Measurements from ENCODE around the gene CEP104.
"Not testable (repeated sequence)": the region's sequence is repeated elsewhere in the genome, so short reads cannot be mapped to it uniquely, and the experiment has no call there.

CEP104 gene

DNA sequence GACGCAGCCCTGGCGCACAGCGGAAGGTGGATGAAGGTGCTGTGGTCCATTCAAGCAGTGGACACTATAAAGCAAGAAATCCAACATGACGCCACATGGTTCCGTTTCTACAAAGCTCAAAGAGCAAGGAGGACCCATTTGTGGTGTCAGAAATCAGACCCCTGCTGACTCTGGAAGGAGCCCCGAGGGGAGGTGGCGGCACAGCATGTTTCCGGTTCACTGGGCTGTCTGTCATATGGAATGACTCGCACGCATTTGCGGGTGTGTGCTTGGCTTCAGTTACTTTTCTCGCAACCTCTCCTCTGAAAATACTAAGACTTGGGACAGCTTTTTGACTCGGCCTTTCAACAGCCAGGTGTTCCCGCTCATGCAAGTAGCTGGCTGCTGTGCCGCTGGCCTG, 31.7 kb downstream of the CEP104 start:
- DNase-seq (ENCODE audit: low spot score), result no peak

DNA sequence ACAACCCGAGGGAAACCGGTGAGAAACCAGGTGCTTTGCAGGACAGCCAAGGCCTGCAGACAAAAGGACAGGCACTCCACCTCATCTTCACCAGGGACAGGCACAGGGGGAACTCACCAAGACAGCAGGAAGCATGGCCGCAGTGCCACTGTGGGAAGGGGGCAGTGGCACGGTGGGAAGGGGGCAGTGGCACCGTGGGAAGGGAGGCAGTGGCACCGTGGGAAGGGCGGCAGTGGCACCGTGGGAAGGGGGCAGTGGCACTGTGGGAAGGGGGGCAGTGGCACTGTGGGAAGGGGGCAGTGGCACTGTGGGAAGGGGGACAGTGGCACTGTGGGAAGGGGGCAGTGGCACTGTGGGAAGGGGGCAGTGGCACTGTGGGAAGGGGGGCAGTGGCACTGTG, 32.4 kb downstream of the CEP104 start:
- DNase-seq (ENCODE audit: low spot score), result no peak

DNA sequence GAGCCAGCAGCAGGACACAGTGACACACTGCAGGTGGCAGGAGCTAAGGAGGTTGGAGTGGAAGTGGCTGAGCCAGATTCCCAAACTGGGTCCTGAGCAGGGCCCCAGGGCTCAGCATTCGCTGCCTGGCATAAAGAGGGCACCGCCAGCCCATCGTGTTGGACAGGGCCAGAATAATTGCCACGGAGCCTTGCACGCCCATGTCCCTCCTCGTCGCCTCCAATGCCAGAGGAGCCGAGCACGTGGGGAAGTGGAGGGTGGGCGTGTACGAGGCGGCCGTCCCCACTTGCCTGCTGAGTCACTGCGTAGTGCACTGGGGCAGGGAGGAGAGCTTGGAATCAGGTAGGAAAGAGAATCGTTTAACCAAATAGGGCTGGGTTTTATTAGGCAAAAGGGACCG, 34.6 kb downstream of the CEP104 start:
- DNase-seq (ENCODE audit: low spot score), result no peak

DNA sequence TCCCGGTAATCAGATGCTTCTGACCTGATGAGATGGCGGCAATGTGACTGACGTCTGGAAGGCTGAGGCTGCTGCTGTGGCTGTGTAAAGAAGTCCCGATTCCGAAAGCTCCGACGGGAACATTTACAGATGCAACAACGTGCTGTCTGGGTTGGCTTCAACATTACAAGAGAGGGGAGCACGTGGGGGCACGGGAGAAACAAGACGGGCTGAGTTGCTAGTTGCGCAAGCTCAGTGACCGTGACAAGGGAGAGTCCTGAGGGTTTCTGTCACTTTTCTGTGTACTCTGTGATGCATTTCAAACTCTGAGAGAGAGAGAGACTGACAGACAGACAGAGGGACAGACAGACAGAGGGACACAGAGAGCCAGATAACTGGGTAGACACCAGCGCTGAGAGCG, 35.1 kb downstream of the CEP104 start:
- no peak for DNase-seq (ENCODE audit: low spot score)

DNA sequence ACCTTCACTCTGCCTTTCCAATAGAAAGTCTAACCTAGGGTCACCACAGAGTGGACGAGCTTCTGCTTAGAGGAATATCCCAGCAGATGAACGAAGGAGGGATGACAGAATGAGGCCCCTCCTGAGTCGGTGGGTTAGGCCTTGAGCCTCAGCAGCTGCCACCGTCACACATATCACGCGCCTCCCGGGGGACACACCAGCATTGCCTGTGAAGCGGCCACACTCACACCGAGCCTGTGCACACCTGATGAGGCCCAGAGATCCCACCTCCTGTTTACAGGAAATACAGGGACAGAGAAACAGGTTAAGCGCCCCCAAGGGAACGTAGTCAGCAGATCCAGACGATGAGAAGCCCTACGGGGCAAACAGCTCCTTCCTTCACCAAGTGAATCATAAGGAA, 35.6 kb downstream of the CEP104 start:
- no peak for DNase-seq (ENCODE audit: low spot score)

DNA sequence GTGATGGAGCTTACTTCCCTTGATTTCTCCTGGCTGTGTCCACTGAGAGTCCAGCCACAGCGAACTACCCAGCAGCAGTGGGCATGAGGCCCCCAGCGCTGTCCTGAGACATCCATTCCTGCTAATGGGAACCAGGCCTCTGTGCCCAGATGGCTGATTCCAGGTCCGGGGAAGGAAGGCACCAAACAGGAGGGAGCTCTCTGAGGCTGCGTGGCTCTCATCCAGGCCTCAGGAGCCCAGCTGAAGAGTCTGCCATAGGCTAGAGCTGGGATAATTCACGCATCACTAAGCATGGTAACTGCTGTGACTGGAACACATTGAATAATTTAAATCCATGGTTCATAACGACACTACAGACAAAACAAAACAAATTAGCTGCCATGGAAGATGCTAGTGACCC, 36.0 kb downstream of the CEP104 start:
- no peak for DNase-seq (ENCODE audit: low spot score)

DNA sequence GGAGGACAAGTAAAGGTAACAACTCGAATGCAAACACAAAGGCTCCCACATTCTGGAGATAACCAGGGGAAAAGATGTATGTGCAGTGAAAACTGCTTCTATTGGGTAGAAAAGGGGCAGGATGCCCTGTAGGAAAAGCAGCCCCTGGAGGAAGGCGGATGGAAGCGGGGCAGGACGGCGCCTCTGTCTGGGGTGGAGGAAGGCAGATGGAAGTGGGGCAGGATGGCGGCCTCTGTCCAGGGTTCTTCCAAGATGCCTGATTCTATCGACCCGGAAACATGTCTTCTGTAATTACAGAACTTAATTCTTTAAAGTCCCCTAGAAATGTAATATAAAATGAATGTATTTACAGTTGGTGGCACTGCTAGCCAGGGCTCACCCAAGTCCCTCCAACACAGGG, 36.7 kb downstream of the CEP104 start:
- no peak for DNase-seq (ENCODE audit: low spot score)

DNA sequence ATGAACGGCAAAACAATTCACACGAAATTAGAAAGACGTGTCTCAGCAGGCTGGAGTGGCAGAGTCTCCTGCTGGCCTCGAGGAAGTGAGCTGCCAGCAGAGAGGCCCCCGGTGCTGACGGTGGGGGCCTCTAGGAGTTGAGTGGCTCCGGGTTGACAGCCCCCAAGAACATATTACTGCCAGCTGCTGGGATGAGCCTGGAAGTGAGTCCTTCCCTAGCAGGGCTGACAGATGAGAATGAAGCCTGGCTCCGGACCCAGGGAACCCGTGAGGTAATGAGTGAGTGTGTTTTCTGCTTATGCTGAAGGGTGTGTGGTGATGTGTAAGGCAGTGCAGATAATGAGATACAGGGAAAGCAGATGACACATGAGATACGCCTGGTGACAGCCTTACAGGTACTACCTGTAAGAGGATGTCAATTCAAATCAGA, 37.2 kb downstream of the CEP104 start:
- no peak for DNase-seq (ENCODE audit: low spot score)

DNA sequence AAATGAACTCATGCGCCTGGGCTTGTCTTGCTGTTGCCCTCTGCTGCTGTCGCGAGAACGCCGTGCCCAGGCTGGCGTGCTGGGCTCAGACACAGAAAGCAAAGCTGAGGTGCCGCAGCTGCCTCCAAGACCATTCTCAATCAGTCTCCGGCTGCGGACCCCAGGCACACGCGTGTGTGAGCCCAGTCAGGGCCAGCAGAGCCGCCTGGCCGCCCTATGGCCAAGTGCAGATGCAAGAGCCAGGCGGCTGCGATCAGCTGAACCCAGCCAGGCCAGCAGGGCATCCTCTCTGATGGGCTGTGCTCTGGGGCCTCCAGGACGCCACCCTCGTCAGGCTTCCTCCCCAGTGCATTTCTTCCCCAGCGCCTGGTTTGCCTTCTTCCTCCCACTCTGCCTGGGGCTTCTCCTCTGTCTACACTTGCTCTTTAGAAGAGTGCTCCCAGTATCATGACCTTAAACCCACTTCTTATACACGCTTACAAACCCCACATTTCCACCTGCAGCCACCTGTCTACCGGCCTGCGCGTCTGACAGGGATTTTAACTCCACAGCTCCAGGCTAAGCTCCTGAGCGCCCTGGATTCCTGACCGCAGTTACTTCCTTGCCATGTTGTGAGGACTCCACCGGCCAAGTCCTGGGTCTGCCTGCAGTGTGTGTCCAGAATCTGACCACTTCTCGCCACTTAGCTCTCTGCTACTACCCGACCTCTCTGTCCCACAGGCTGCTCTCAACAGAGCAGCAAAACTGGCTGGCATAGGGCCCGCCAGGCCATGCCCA, 39.0 kb downstream of the CEP104 start:
- DNase-seq (ENCODE audit: low spot score), result no peak

DNA sequence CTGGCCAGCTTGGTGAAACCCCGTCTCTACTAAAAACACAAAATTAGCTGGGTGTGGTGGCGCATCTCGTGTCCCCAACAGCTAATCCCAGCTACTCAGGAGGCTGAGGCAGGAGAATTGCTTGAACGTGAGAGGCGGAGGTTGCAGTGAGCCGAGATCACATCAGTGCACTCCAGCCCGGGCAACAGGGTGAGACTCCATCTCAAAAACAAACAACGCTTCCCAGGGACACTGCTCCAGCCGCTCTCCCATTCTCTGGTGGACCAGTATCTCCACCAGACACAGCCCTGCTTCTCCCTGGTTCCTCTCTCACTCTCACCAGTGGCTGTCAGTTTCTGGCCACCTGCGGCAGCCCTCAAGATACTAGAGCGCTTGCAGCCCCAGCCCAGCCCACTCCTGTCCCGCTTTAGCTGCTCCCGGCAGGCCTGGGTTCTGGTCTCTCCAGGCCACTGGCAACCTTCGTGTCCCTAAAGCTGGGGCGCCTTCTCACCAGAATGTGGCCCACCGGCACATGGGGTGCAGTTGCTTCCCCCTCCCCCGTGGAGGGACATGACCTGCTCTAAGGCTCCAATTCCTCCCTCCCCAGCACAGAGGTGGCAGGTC, 39.8 kb downstream of the CEP104 start:
- no peak for DNase-seq (ENCODE audit: low spot score)

DNA sequence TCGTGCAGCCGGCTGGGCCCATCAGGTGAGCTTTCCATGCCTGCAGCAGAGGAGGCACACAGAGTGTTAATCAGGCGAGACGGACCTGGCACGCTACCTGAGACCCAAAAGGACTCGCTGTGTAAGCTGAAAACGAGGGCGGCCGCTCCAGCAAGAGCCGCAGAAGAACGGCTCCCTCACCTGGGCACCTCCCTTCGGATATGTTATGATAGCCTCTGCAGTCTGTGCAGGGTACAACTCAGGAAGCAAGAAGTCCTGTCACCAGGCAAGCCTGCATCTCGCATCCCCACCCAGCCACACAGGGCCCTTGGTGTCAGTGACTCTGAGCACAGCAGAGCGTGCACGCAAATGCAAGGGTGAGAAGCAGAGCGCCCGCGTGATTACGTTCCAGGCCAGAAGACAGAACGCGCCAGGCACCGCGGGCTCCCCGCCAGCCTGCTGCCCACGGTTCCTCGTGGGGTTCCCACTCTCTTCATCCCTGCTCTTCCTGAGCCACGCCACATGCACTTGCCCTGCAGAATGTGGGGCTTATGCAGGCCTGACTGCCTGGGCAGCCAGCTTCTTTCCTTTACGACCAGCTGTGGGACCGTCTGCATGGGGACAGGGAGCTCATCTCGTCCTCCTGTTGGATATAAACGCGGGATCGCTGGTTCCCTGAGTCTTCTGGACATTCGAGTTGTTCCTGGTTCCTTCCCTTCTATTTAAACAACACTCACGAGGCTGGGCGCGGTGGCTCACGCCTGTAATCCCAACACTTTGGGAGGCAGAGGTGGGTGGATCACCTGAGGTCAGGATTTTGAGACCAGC, 40.5 kb downstream of the CEP104 start:
- DNase-seq (ENCODE audit: low spot score), result no peak

DNA sequence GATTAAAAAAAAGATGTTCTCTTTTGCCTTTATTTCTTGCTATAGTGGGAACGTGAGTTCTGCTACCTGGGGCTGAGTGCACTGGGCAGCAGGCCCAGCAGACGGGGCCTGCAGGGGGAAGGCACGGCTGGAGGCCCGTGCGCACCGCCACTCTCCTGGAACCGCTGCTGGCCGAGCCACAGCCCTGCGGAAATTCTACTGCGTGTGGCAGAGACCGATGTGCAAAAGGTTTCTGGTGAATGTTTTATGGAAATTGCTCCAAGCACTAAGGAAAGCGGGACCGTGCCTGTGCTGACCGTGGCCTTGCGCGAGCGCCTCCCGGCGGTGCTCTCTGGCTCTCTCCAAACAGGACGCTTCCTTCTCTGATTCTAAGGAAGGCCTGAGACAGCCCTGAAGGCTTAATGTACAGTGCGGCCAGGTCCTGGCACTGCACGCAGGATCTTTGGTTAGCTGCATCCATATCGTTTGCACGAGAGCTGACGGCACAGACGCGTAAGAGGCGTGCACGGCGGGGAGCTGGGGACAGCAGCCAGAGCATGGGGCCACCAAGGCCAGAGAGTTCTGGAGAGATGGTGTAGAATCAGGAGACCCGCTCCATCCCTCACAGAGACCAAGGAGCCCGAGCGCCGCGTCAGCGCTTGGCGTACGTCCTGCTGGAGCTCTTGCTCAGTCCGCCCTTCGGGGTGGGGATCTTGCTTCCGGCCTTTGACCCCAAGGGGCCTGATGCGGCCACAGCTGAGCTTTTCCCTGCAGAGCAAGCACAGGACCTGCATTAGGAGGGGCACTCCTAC, 42.0 kb downstream of the CEP104 start:
- DNase-seq (ENCODE audit: low spot score), result no peak

DNA sequence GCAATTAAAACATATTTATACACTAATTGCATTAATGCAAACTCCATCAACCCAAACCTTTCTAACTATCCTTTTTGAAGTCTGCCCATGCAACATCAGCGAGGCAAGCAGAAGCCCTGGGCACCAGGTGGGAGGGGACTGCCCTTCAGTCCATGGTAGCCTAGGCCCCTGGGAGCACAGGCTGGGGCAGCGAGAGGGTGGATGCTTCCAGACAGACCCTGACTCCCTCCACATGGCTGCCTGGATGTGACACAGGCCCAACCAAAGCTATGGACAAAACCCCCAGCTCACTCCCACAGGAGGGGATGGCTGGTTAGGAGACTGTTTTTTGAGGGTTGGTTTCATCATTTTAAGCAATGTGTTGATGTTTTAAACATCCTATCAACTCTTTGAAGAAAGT, 42.9 kb downstream of the CEP104 start:
- no peak for DNase-seq (ENCODE audit: low spot score)

DNA sequence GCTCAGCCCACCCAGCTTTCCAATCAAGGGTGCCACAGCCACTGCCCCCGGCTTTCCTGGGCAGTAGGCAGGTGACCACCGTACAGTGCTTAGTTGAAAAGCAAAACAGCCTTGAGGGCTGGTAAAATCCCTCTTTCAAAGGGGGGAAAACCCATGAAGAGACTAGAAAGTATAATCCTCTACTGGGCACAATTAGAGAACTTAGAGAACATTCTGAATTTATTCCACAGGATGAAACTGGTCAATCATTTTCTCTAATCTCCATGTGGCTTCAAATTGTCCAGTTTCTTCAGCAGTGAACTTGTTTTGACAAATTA, 45.5 kb downstream of the CEP104 start:
- DNase-seq (ENCODE audit: low spot score), result no peak

DNA sequence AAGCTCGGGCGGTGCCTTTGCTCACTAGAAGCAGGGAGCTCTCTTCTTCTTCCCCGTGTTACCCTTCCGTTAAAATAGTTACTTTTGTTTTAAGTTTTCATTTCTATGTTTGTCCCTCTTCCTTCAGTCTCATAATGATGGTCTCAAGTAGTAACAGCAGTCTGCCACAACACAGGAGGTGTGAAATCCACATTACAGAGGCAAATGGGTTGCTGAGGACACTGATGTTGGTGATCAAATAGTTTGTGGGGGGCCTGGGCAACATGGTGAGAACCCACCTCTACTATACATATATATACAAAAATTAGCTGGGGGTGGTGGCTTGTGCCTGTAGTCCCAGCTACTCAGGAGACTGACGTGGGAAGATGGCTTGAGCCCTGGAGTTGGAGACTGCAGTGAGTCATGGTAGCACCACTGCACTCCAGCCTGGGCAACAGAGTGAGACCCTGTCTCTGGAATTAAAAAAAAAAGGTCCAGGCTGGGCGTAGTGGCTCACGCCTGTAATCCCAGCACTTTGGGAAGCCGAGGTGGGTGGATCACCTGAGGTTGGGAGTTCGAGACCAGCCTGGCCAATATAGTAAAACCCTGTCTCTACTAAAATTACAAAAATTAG, 46.8 kb downstream of the CEP104 start:
- not testable (repeated sequence) for DNase-seq (ENCODE audit: low spot score)

DNA sequence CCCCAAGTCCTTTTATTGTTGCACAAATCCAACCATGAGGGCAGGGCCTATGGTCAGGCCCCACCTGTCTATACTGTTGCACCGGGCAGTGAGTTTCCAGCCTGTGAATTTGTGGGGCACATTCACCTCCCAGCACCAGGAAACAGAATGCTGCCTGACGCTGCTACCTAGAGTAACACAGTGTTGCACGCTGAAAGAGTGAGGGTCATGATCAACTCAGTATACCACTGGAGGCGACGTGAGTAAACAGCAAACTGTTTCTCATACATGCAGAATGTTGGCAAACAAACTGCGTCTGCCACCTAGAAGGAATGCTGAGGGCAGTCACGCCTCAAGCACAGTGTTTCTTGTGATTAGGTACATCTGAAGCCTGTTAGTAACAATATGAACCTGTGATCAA, 47.3 kb downstream of the CEP104 start:
- no peak for DNase-seq (ENCODE audit: low spot score)

DNA sequence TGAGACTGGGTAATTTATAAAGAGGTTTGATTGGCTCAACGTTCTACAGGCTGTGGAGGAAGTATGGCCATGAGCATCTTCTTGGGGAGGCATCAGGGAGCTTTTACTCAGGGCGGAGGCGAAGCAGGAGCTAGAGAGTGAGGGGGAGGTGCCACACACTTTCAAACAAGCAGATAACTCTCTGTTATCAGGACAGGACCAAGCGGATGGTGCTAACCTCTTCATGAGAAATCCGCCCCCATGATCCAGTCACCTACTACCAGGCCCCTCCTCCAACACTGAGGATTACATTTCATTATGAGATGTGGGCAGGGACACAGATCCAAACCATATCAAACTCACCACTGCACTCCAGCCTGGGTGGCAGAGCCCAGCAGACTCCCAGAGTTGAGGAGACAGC, 49.2 kb downstream of the CEP104 start:
- DNase-seq (ENCODE audit: low spot score), result no peak

DNA sequence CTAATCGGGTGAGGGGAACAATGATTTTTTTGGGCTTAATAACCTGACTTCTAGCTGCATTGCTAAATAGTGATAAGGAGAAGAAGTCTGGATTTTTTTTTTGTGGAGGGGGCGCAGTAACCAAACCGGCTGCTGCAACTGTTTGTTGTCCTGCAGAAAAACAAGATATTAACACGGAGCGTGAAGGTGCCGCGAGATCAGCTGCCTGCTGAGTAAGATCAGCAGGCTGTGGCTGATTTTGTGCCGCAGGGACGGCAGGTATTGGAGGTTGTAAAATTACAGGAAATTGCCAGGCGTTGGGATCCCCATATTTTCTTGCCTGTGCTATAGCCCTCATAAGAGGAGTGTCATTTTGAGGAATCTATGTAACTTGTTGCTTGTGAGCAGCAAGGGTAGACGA, 52.0 kb downstream of the CEP104 start:
- no peak for DNase-seq (ENCODE audit: low spot score)

DNA sequence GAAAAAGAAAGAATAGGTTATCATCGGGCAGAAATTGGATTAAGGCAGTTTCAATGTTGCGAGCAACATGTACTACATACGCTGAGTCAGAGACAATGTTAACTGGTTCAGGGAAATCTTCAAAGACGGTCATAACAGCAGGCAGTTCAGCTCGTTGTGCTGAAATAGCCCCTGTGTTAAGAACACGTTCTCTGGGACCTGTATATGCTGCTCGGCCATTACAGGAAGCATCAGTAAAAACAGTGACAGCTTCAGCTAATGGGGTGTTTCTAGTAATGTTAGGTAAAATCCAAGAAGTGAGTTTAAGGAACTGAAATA, 52.4 kb downstream of the CEP104 start:
- not testable (repeated sequence) for DNase-seq (ENCODE audit: low spot score)

DNA sequence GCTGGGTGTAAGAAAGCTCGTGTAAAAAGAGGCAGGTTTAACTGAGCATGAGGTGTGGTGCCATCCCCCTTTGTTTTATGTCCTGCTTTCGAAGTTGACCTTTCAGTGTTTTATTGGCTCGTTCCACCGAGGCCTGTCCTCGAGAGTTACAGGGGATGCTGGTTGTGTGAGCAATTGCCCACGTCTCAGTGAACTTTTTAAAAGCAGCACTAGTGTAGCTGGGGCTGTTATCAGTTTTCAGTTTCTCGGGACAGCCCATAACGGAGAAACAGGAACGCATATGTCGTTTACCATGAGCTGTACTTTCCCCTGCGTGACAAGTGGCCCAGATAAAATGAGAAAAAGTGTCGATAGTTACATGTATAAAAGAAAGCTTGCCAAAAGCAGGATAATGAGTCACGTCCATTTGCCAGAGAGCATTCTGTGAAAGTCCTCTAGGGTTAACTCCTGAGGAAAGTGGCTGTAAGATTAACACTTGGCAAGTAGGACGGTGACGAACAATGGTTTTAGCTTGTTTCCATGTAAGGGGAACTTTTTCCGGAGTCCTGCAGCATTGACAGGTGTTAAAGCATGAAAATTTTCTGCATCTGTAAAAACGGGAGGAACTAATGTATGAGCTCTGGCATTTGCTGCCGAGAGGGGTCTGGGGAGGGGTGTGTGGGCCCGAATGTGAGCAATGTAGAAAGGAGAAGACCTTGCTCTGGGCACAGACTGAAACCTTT, 52.9 kb downstream of the CEP104 start:
- DNase-seq (ENCODE audit: low spot score), result no peak

DNA sequence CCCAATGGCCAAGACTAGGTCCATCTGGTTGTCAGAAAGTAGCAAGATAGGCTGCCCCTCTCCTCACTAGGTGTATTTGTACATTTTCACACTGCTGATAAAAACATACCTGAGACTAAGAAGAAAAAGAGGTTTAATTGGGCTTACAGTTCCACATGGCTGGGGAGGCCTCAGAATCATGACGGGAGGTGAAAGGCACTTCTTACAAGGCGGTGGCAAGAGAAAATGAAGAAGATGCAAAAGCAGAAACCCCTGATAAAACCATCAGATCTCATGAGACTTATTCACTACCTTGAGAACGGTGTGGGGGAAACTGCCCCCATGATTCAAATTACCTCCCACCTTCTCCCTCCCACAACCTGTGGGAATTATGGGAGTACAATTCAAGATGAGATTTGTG, 56.2 kb downstream of the CEP104 start:
- not testable (repeated sequence) for DNase-seq (ENCODE audit: low spot score)
